Hepatocyte (in vitro differentiated cells): ENCODE measurements around the gene CMSS1. TPM values are rescaled to one million over a fixed set of nuclear protein-coding genes. Genes with fewer than 3 reads are reported as not detected.

Experiments
- DNase-seq: peaks from one replicate; pipeline ENCODE4 v3.0.0-alpha.2; 2016; ENCODE audit warnings: low spot score
- H2AFZ ChIP-seq: fragments of 200-600 bp; sonication (generic); 2 replicates; pipeline ENCODE4 v1.6.0; 2016; ENCODE audit warnings: antibody characterized with exemption, mild to moderate bottlenecking
- H3K27ac ChIP-seq: fragments of 200-600 bp; sonication (generic); 2 replicates; pipeline ENCODE4 v1.5.1; 2016; ENCODE audit warnings: mild to moderate bottlenecking
- H3K27me3 ChIP-seq: fragments of 200-600 bp; sonication (generic); 2 replicates; pipeline ENCODE4 v1.6.1; 2016
- H3K36me3 ChIP-seq: fragments of 200-600 bp; sonication (generic); replicated peaks from 2 replicates; pipeline ENCODE4 v1.5.1; 2016; ENCODE audit warnings: low read depth; ENCODE audit not compliant: insufficient read depth
- H3K4me1 ChIP-seq: fragments of 200-600 bp; sonication (generic); 2 replicates; pipeline ENCODE4 v1.5.1; 2016; ENCODE audit warnings: mild to moderate bottlenecking, moderate library complexity; ENCODE audit not compliant: insufficient read depth
- H3K4me2 ChIP-seq: fragments of 200-600 bp; sonication (generic); 2 replicates; pipeline ENCODE4 v1.6.0; 2016
- H3K4me3 ChIP-seq: fragments of 200-600 bp; sonication (generic); 2 replicates; pipeline ENCODE4 v1.5.1; 2016; ENCODE audit warnings: mild to moderate bottlenecking
- H3K79me2 ChIP-seq: fragments of 200-600 bp; sonication (generic); 2 replicates; pipeline ENCODE4 v1.6.0; 2017; ENCODE audit warnings: mild to moderate bottlenecking
- H3K9me2 ChIP-seq: fragments of 200-600 bp; sonication (generic); replicated peaks from 2 replicates; pipeline ENCODE4 v1.6.0; 2017; ENCODE audit warnings: mild to moderate bottlenecking; ENCODE audit not compliant: insufficient read depth
- H3K9me3 ChIP-seq: fragments of 200-600 bp; sonication (generic); 2 replicates; pipeline ENCODE4 v1.5.1; 2016; ENCODE audit warnings: low read depth, mild to moderate bottlenecking
- H4K20me1 ChIP-seq: fragments of 200-600 bp; sonication (generic); 2 replicates; pipeline ENCODE4 v1.6.0; 2016; ENCODE audit warnings: mild to moderate bottlenecking; ENCODE audit not compliant: insufficient read depth, poor library complexity, severe bottlenecking
- CTCF ChIP-seq: fragments of 200-600 bp; sonication (generic); IDR thresholded peaks from 2 replicates; pipeline ENCODE4 v1.5.1; 2016; ENCODE audit warnings: antibody characterized with exemption, mild to moderate bottlenecking; ENCODE audit not compliant: poor library complexity
- EZH2 ChIP-seq: fragments of 200-600 bp; sonication (generic); IDR thresholded peaks from 2 replicates; pipeline ENCODE4 v1.6.1; 2016; ENCODE audit warnings: antibody characterized with exemption, mild to moderate bottlenecking, borderline replicate concordance
- EZH2phosphoT487 ChIP-seq: fragments of 200-600 bp; sonication (generic); IDR thresholded peaks from one replicate; pipeline ENCODE4 v1.6.1; 2018; ENCODE audit warnings: antibody characterized with exemption, mild to moderate bottlenecking, low read depth, moderate library complexity; ENCODE audit not compliant: unreplicated experiment, severe bottlenecking
- WGBS: methylation state at CpG from one replicate; pipeline ENCODE4 v1.1.6; 2016; ENCODE audit warnings: low lambda C conversion rate; ENCODE audit errors: missing lambda C conversion rate; 5-methylcytosine and 5-hydroxymethylcytosine counted together
- polyA plus RNA-seq: library from polyadenylated mRNA; unstranded; fragments of >200 nt; fragmentation: Nextera tagmentation; extraction: Ambion mirVana; gene quantifications from 2 replicates; pipeline ENCODE4 v1.2.1, GENCODE V29; 2016
- total RNA-seq: library from RNA; depleted of rRNA; stranded (reverse); fragments of >200 nt; gene quantifications from 2 replicates; pipeline ENCODE4 v1.2.3, GENCODE V29; 2014

The CMSS1 gene
- total and polyA plus RNA-seq, 2 experiments from 2014 or later, result 11.8 to 17.0 TPM

GRCh38 chr3:99972380-99973104 is 154.9 kb downstream of the CMSS1 start:
- Histone ChIP-seq H3K4me2 (no peak overlapping the region), H3K4me3 (no peak overlapping the region), H3K27ac (no peak overlapping the region), H3K27me3 (no peaks in the 10 kb centered on the region), H3K79me2 (no peaks in the 10 kb centered on the region), H2AFZ (no peak overlapping the region), H3K9me3 (no peaks in the 10 kb centered on the region), H3K4me1 (no peaks in the 10 kb centered on the region), H3K36me3 (no peaks in the 10 kb centered on the region), H3K9me2 (no peaks in the 10 kb centered on the region), H4K20me1 (no peaks in the 10 kb centered on the region)
- DNase-seq, result no peak
- TF ChIP-seq EZH2, result no peak
- TF ChIP-seq EZH2phosphoT487, result no peak
- no peak for TF ChIP-seq CTCF
- WGBS, result 84% methylated on average over 8 of the region's 8 CpGs

- no peak for DNase-seq
- H3K27ac ChIP-seq, result no peak overlapping the region
Observed at GRCh38 chr3:99974989-99975388, 157.3 kb downstream of the CMSS1 start.

GRCh38 chr3:99976584-99976983 is 158.9 kb downstream of the CMSS1 start:
- no peak overlapping the region for H2AFZ ChIP-seq
- no peak overlapping the region for H3K4me3 ChIP-seq
- no peak for DNase-seq
- no peaks in the 10 kb centered on the region for H3K9me3 ChIP-seq
- no peaks in the 10 kb centered on the region for H3K4me1 ChIP-seq
- no peaks in the 10 kb centered on the region for H3K36me3 ChIP-seq
- no peaks in the 10 kb centered on the region for H3K9me2 ChIP-seq
- no peak overlapping the region for H3K4me2 ChIP-seq
- H4K20me1 ChIP-seq, result no peaks in the 10 kb centered on the region
- TF ChIP-seq CTCF (no peak), EZH2phosphoT487 (no peak), EZH2 (no peak)
- H3K27me3 ChIP-seq, result no peaks in the 10 kb centered on the region
- H3K79me2 ChIP-seq, result no peaks in the 10 kb centered on the region
- no peak overlapping the region for H3K27ac ChIP-seq

More at GRCh38 chr3:99974989-99975388, 157.3 kb downstream of the CMSS1 start:
- Histone ChIP-seq H3K4me2 (no peak overlapping the region), H3K4me3 (no peak overlapping the region), H3K36me3 (no peaks in the 10 kb centered on the region), H2AFZ (no peak overlapping the region), H3K4me1 (no peaks in the 10 kb centered on the region), H3K9me3 (no peaks in the 10 kb centered on the region), H3K9me2 (no peaks in the 10 kb centered on the region), H3K27me3 (no peaks in the 10 kb centered on the region), H3K79me2 (no peaks in the 10 kb centered on the region), H4K20me1 (no peaks in the 10 kb centered on the region)
- WGBS, result 90% methylated on average over 2 of the region's 2 CpGs
- TF ChIP-seq EZH2phosphoT487 (no peak), CTCF (no peak), EZH2 (no peak)

- TF ChIP-seq EZH2phosphoT487, result no peak
- TF ChIP-seq CTCF, result no peak
- no peak for TF ChIP-seq EZH2
- 95% methylated on average over 1 of the region's 1 CpG for WGBS
- no peak overlapping the region for H3K27ac ChIP-seq
- no peak overlapping the region for H3K4me3 ChIP-seq
- no peaks in the 10 kb centered on the region for H4K20me1 ChIP-seq
- H3K36me3 ChIP-seq, result no peaks in the 10 kb centered on the region
- H3K9me2 ChIP-seq, result no peaks in the 10 kb centered on the region
- no peaks in the 10 kb centered on the region for H3K4me1 ChIP-seq
- H3K9me3 ChIP-seq, result no peaks in the 10 kb centered on the region
- no peaks in the 10 kb centered on the region for H3K79me2 ChIP-seq
- no peak overlapping the region for H2AFZ ChIP-seq
- no peak for DNase-seq
- H3K4me2 ChIP-seq, result no peak overlapping the region
- no peaks in the 10 kb centered on the region for H3K27me3 ChIP-seq
Observed at GRCh38 chr3:99978221-99978620, 160.6 kb downstream of the CMSS1 start.
